Ovary (tissue), 10 donors: ENCODE data around the gene SHC3. TPM values are rescaled to one million over a fixed set of nuclear protein-coding genes. Genes with fewer than 3 reads are reported as not detected.

ENCODE experiments used
- DNase-seq, 5 donors: peaks; one replicate each; pipeline ENCODE4 v3.0.0-alpha.2; 2019 to 2020
- H3K27ac ChIP-seq, 2 donors: fragments of 200-600 bp; one replicate each; pipeline versions ENCODE4 v1.5.1 to v1.8.0; 2019 to 2022
- H3K27me3 ChIP-seq: fragments of 200-600 bp; one replicate; pipeline ENCODE4 v1.8.0; 2022
- H3K36me3 ChIP-seq: fragments of 200-600 bp; sonication (generic); one replicate; pipeline ENCODE4 v1.5.1; 2019
- H3K4me1 ChIP-seq: one replicate; pipeline ENCODE4 v1.8.1; 2013; ENCODE audit warnings: mild to moderate bottlenecking, moderate library complexity; ENCODE audit not compliant: insufficient read depth
- H3K4me3 ChIP-seq: fragments of 200-600 bp; sonication (generic); one replicate; pipeline ENCODE4 v1.5.1; 2017
- H3K9me3 ChIP-seq, 2 donors: fragments of 200-600 bp in 1 of 2; sonication (generic) in 1 of 2; one replicate each; pipeline versions ENCODE4 v1.5.1 to v1.8.1; 2013 to 2019; ENCODE audit warnings: mild to moderate bottlenecking in 1 of 2, moderate library complexity in 1 of 2
- EP300 ChIP-seq: sonication (generic); formaldehyde crosslinking; IDR thresholded peaks from one replicate; pipeline ENCODE4 v1.6.1; 2017; ENCODE audit warnings: antibody characterized with exemption
- POLR2A ChIP-seq: fragments of 450-650 bp; IDR thresholded peaks from one replicate; pipeline ENCODE4 v1.6.1; 2017; ENCODE audit warnings: antibody characterized with exemption, mild to moderate bottlenecking, moderate library complexity
- WGBS, 3 donors: extraction: QIAGEN DNeasy Blood & Tissue Kit in 1 of 3; methylation state at CpG; one replicate each; pipeline versions ENCODE4 v1.1.5 to v1.1.7; 2013 to 2017; 5-methylcytosine and 5-hydroxymethylcytosine counted together
- intact Hi-C, 4 donors: fragments of 100-400 bp; cut with DNase I; formaldehyde crosslinking; loops; one replicate each; pipeline versions ENCODE4 v1.11.0 to v1.15.1; 2022 to 2023
- long read RNA-seq, 3 donors: library from polyadenylated mRNA in 2 of 3; unstranded in 2 of 3; transcript quantifications; one replicate each; pipeline ENCODE4 v2.0.0 and lab custom pipeline, GENCODE V29; 2021 to 2026
- polyA plus RNA-seq, 2 donors: library from polyadenylated mRNA; stranded (reverse); fragments of 200-250 nt in 1 of 2; fragments of 350-450 nt in 1 of 2; fragmentation: Illumina TruSeq in 1 of 2; extraction: RNeasy Lipid Tissue Mini Kit (QIAGEN cat#74804) in 1 of 2; gene quantifications; one replicate each; pipeline ENCODE4 v1.2.3, GENCODE V29; 2013 to 2014
- total RNA-seq, 7 donors: library from RNA; depleted of rRNA in 2 of 7; stranded (reverse); fragments of >200 nt in 2 of 7; fragmentation: NEBNext Ultra II Directional in 3 of 7; extraction: Animal tissue kit (Norgen Biotek cat#: 25700) in 3 of 7; gene quantifications; one replicate each; pipeline versions ENCODE4 v1.1.0 to v1.2.4, GENCODE V29; 2016 to 2023
- TF ChIP-seq, protein P1 (sequence below), 3 donors: fragments of 450-650 bp in 2 of 3; fragments of 200-600 bp in 1 of 3; IDR thresholded peaks; one replicate each; pipeline versions ENCODE4 v1.5.1 to v1.8.0; 2016 to 2022; ENCODE audit warnings: antibody characterized with exemption in 3 of 3, mild to moderate bottlenecking in 1 of 3
- donor health status: DM: no; HTN: no; CAD: no; lungs with moderate emphysema.
- donor health status: DM: no; HTN: no; CAD: no.
- donor health status: Bipolar disorder and iron deficiency.
- donor health status: DM: yes; HTN: yes; CAD: no.
- donor health status: DM: no; HTN: no; CAD: no.
- donor health status: DM: yes; HTN: yes; CAD: no.

Gene SHC3, protein sequence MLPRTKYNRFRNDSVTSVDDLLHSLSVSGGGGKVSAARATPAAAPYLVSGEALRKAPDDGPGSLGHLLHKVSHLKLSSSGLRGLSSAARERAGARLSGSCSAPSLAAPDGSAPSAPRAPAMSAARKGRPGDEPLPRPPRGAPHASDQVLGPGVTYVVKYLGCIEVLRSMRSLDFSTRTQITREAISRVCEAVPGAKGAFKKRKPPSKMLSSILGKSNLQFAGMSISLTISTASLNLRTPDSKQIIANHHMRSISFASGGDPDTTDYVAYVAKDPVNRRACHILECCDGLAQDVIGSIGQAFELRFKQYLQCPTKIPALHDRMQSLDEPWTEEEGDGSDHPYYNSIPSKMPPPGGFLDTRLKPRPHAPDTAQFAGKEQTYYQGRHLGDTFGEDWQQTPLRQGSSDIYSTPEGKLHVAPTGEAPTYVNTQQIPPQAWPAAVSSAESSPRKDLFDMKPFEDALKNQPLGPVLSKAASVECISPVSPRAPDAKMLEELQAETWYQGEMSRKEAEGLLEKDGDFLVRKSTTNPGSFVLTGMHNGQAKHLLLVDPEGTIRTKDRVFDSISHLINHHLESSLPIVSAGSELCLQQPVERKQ
- total RNA-seq = 1 to 10 TPM in 1 of 7 donors, under 1 TPM in 6; 0.12 to 1.0 (median 0.46) TPM
- under 1 TPM; 0.05 to 1.00 TPM for polyA plus RNA-seq
- long read RNA-seq, donor 1 = 0 reads
- long read RNA-seq, donor 2, full-length matches to known transcripts = 1 of 1 reads
- long read RNA-seq, donor 2, partial matches to known transcripts = 0 of 1 reads
- long read RNA-seq, donor 2, other reads (novel, unspliced or antisense) = 0 of 1 reads
- long read RNA-seq, donor 3, partial matches to known transcripts = 1 of 2 reads
- long read RNA-seq, donor 3, other reads (novel, unspliced or antisense) = 1 of 2 reads

DNA sequence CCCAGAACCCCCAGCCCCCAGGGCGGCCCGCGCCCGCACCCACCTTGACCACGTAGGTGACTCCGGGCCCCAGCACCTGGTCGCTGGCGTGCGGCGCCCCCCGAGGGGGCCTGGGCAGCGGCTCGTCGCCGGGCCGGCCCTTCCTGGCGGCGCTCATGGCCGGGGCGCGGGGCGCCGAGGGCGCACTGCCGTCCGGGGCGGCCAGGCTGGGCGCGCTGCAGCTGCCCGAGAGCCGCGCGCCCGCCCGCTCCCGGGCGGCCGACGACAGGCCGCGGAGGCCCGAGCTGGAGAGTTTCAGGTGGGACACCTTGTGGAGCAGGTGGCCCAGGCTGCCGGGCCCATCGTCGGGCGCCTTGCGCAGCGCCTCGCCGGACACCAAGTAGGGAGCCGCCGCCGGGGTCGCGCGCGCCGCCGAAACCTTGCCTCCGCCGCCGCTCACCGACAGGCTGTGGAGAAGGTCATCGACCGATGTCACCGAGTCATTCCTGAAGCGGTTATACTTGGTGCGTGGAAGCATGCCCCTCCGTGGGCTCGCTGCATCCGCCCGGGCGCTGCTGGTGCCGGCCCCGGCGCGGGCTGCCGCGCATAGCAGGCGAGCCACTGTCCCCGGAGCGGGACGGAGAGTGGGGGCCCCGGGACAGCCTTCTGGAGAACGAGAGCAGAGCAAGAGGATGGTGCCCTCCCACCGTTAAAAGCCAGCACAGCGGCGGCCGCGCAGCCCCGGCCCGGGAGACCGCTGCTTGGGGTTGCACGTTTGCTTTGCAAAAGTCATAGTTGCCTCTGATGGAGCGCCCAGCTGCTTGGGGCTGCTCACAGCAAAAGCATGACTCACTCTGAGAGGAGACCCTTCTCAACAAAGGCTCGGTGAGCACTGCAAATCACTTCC lies at the start of gene SHC3:
Gene SHC3 (minus strand): TSS at position 875 of the 886 bp plus-strand sequence. CDS start 358 bp downstream, at position 517.
- Histone ChIP-seq H3K27ac (no peak within 1 kb of the TSS), H3K4me1 (peaks cover 4% of the 10 kb centered on the region), H3K36me3 (no peaks in the 10 kb centered on the region), H3K27me3 (no peaks in the 10 kb centered on the region), H3K4me3 (peak within 1 kb of the TSS; percentile 31), H3K9me3 (peaks cover 0 to 4% of the 10 kb centered on the region in 2 donors)
- TF ChIP-seq POLR2A (no peak), EP300 (no peak)
- TF ChIP-seq, protein P1, sequence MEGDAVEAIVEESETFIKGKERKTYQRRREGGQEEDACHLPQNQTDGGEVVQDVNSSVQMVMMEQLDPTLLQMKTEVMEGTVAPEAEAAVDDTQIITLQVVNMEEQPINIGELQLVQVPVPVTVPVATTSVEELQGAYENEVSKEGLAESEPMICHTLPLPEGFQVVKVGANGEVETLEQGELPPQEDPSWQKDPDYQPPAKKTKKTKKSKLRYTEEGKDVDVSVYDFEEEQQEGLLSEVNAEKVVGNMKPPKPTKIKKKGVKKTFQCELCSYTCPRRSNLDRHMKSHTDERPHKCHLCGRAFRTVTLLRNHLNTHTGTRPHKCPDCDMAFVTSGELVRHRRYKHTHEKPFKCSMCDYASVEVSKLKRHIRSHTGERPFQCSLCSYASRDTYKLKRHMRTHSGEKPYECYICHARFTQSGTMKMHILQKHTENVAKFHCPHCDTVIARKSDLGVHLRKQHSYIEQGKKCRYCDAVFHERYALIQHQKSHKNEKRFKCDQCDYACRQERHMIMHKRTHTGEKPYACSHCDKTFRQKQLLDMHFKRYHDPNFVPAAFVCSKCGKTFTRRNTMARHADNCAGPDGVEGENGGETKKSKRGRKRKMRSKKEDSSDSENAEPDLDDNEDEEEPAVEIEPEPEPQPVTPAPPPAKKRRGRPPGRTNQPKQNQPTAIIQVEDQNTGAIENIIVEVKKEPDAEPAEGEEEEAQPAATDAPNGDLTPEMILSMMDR (IDR thresholded peaks at IDR 0.05) = no peak
- intact Hi-C loops = no loop called here
- WGBS, 3 donors = 1 to 4% (median 2%) methylated on average over 57 to 96 of the region's 96 CpGs
- no peak for DNase-seq

DNA sequence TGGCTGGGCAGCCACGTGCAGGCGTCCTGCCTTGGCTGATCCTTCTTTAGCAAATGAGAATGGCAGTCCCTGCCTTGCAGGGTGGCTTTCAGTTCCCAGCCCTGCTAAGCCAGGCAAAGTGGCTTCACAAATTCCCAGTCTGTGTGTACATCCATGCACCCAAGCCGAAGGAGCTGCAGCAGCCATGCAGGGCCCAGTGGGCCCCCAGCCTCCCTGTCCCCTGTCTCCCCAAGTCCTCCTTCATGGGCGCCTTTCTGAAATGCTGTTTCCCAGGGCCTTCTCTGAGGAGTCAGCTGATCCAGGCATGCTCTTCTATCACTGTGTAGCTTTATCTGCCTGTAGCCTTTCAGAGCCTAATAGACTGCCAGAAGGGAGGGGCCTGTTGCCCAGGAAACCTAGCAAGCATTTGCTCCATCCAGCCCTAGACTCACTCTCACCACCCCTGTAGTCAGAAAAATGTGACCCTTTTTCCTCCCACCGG lies 47.4 kb upstream of the SHC3 start:
- TF ChIP-seq EP300 (no peak), POLR2A (no peak)
- TF ChIP-seq, protein P1 (IDR thresholded peaks at IDR 0.05) = no peak
- intact Hi-C loops = no loop called here
- Histone ChIP-seq H3K27me3 (no peaks in the 10 kb centered on the region), H3K27ac (no peak overlapping the region), H3K36me3 (no peaks in the 10 kb centered on the region), H3K4me3 (no peak overlapping the region), H3K9me3 (no peaks in the 10 kb centered on the region), H3K4me1 (no peaks in the 10 kb centered on the region)
- peak in 1 of 5 donors; percentile 18 for DNase-seq
- 41 to 44% (median 42%) methylated on average over 5 of the region's 5 CpGs for WGBS, 3 donors

DNA sequence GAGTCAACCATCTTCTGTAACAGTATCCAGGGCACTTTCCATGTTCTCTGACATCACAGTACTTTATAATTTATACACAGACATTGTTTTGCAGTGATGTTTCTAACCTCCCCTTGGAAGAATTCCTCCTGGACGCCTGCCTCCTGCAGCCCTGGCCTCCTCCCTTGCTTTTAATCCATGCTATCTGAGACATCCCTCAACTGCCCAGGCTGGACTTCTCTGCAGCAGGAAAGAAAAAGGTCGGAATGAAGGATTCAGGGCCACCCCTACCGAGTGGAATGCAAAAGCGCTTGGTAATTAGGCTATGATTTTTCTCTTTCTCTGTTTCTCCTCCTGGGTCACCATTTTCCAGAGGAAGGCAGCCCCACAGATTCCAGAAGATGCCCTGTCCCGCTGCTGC lies 47.0 kb upstream of the SHC3 start:
- DNase-seq = no peak
- 17 to 28% (median 20%) methylated on average over 5 of the region's 5 CpGs for WGBS, 3 donors
- Histone ChIP-seq H3K27me3 (no peaks in the 10 kb centered on the region), H3K9me3 (no peaks in the 10 kb centered on the region), H3K4me1 (no peaks in the 10 kb centered on the region), H3K4me3 (no peak overlapping the region), H3K36me3 (no peaks in the 10 kb centered on the region), H3K27ac (no peak overlapping the region)
- intact Hi-C loops = no loop called here
- no peak for TF ChIP-seq POLR2A
- TF ChIP-seq, protein P1 (IDR thresholded peaks at IDR 0.05) = no peak
- no peak for TF ChIP-seq EP300

GRCh38 chr9:89225036-89225435 lies 46.4 kb upstream of the SHC3 start:
- no peak for DNase-seq
- Histone ChIP-seq H3K27ac (no peak overlapping the region), H3K27me3 (no peaks in the 10 kb centered on the region), H3K36me3 (no peaks in the 10 kb centered on the region), H3K9me3 (no peaks in the 10 kb centered on the region), H3K4me3 (no peak overlapping the region), H3K4me1 (no peaks in the 10 kb centered on the region)
- TF ChIP-seq EP300 (no peak), POLR2A (no peak)
- TF ChIP-seq, protein P1 (IDR thresholded peaks at IDR 0.05) = no peak
- intact Hi-C loops = no loop called here
- WGBS, 3 donors = 72 to 85% (median 84%) methylated on average over 4 of the region's 4 CpGs
